T47D (cell line): ENCODE measurements around the gene YPEL2.

ENCODE experiments used
- DNase-seq, 2 experiments: peaks; one replicate each; pipeline versions ENCODE4 v3.0.0 to v3.0.0-alpha.2; 2011 to 2012; ENCODE audit warnings: low read depth in 1 of 2, low spot score in 1 of 2
- JUND ChIP-seq: IDR thresholded peaks from 2 replicates; pipeline ENCODE4 v1.6.1; 2012; ENCODE audit warnings: low read depth
- in situ Hi-C: cut with HindIII; loops from 2 replicates; pipeline ENCODE4 v1.10.0; 2016; ENCODE audit warnings: low sequenced_read_pairs, low pct_unique_long_range_greater_than_20kb

Gene YPEL2

DNA sequence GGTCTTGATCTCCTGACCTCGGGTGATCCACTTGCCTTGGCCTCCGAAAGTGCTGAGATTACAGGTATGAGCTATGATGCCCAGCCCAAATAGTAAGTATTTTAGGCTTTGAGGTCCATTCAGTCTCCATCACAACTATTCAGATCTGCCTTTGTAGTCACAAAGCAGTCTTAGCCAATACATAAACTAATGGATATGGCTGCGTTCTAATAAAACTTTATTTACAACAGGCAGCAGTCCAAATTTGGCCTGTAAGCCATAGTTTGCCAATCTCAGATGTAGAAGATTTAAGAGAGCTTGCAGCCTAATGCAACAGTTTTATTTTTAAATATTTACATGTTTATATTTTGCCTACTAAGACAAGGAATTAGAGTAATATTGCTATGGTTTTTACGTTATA, 111.7 kb downstream of the YPEL2 start:
- in situ Hi-C loops, result no loop called here
- no peak for DNase-seq
- TF ChIP-seq JUND, result no peak
